BJ (cell line): ENCODE data around the gene YBEY. TPM values are rescaled to one million over a fixed set of nuclear protein-coding genes. Genes with fewer than 3 reads are reported as not detected.
"Not testable (repeated sequence)": the region's sequence is repeated elsewhere in the genome, so short reads cannot be mapped to it uniquely, and the experiment has no call there.

Source experiments
- CTCF ChIA-PET: fragments of 350-600 bp; formaldehyde crosslinking; extraction: SDS; loops from one replicate; lab custom pipeline; 2021; ENCODE audit warnings: antibody characterized with exemption, inconsistent platforms; lab: Yijun Ruan, JAX
- POLR2A ChIA-PET: fragments of 300-600 bp; sonication (Branson Sonifier 250); formaldehyde crosslinking; extraction: SDS; loops from one replicate; lab custom pipeline; 2021; ENCODE audit warnings: antibody characterized with exemption; lab: Charles Lee
- DNase-seq: peaks from one replicate; pipeline ENCODE4 v3.0.0-alpha.2; 2011; ENCODE audit warnings: low read depth
- H3K27me3 ChIP-seq: 2 replicates; pipeline ENCODE4 v1.6.0; 2011; ENCODE audit warnings: low read length; ENCODE audit not compliant: control insufficient read depth, insufficient read depth
- H3K36me3 ChIP-seq: 2 replicates; pipeline ENCODE4 v1.5.1; 2011; ENCODE audit warnings: low read length; ENCODE audit not compliant: control insufficient read depth, insufficient read depth
- H3K4me3 ChIP-seq: 2 replicates; pipeline ENCODE4 v1.5.1; 2011; ENCODE audit warnings: low read depth, mild to moderate bottlenecking, control low read depth, low read length
- polyA plus RNA-seq: library from polyadenylated mRNA; depleted of rRNA; stranded (reverse); fragments of >200 nt; gene quantifications from 2 replicates; pipeline ENCODE4 v1.2.3, GENCODE V29; 2011
- TF ChIP-seq, protein P1 (sequence below): IDR thresholded peaks from 2 replicates; pipeline ENCODE4 v1.5.1; 2011; ENCODE audit warnings: low read depth, mild to moderate bottlenecking, control low read depth, inconsistent platforms, low read length, moderate library complexity; ENCODE audit not compliant: insufficient read depth

YBEY gene
- polyA plus RNA-seq, 1 experiment = 15.8 TPM

DNA sequence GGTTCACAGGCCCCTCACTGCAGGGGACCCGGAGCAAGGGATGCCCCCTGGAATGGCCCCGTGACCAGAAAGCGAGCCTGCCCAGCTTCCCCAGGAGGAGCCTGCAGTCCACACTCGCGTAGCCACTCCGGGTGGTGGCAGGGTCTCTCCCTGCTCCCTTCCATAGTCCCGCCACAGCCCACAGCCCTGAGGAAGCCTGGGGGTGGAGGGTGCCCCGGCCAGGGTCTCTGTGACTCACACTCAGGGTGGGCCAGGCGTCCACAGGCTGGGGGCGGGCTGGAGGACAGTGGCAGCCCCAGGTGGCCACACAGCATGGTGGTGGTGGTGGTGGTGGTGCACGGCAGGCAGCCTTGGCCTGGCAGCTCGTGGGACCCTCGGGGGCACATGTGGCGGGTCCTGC lies 15.6 kb downstream of the YBEY start:
- Histone ChIP-seq H3K27me3 (no peaks in the 10 kb centered on the region), H3K4me3 (no peak overlapping the region), H3K36me3 (peaks cover 1% of the 10 kb centered on the region; the same call in 1 of the 2 replicates)
- CTCF ChIA-PET = no interaction called here
- DNase-seq = no peak
- TF ChIP-seq, protein P1, sequence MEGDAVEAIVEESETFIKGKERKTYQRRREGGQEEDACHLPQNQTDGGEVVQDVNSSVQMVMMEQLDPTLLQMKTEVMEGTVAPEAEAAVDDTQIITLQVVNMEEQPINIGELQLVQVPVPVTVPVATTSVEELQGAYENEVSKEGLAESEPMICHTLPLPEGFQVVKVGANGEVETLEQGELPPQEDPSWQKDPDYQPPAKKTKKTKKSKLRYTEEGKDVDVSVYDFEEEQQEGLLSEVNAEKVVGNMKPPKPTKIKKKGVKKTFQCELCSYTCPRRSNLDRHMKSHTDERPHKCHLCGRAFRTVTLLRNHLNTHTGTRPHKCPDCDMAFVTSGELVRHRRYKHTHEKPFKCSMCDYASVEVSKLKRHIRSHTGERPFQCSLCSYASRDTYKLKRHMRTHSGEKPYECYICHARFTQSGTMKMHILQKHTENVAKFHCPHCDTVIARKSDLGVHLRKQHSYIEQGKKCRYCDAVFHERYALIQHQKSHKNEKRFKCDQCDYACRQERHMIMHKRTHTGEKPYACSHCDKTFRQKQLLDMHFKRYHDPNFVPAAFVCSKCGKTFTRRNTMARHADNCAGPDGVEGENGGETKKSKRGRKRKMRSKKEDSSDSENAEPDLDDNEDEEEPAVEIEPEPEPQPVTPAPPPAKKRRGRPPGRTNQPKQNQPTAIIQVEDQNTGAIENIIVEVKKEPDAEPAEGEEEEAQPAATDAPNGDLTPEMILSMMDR = no peak
- POLR2A ChIA-PET = no interaction called here

GRCh38 chr21:46304437-46304836 lies 18.3 kb downstream of the YBEY start:
- no peak for DNase-seq
- ChIA-PET POLR2A (no interaction called here), CTCF (no interaction called here)
- Histone ChIP-seq H3K27me3 (no peaks in the 10 kb centered on the region), H3K4me3 (no peak overlapping the region), H3K36me3 (peaks cover 1% of the 10 kb centered on the region; the same call in 1 of the 2 replicates)
- TF ChIP-seq, protein P1 = no peak

DNA sequence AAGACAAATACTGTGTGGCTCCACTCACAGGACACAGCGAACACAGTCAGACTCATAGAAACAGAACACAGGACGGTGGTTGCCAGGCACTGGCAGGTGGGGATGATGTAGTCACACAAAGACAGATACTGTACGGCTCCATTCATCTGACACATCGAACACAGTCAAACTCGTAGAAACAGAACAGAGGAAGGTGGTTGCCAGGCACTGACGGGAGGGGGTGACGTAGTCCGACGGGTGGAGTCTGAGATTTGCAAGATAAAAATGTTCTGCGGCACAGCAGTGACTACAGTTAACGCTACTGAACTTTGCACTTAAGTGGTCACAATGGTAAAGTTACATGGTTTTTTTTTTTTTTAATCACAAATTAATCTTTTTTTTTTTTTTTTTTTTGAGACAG lies 18.8 kb downstream of the YBEY start:
- TF ChIP-seq, protein P1 = no peak
- no peak overlapping the region for H3K4me3 ChIP-seq
- H3K36me3 ChIP-seq = peaks cover 1% of the 10 kb centered on the region; the same call in 1 of the 2 replicates
- no peak for DNase-seq
- ChIA-PET CTCF (no interaction called here), POLR2A (no interaction called here)
- H3K27me3 ChIP-seq = no peaks in the 10 kb centered on the region

GRCh38 chr21:46307625-46308024 lies 21.5 kb downstream of the YBEY start:
- DNase-seq = peak; percentile 55
- TF ChIP-seq, protein P1 = no peak
- no peak overlapping the region for H3K4me3 ChIP-seq
- H3K27me3 ChIP-seq = no peaks in the 10 kb centered on the region
- H3K36me3 ChIP-seq = peaks cover 3% of the 10 kb centered on the region; the same call in 1 of the 2 replicates
- CTCF ChIA-PET = no interaction called here
- POLR2A ChIA-PET = no interaction called here

DNA sequence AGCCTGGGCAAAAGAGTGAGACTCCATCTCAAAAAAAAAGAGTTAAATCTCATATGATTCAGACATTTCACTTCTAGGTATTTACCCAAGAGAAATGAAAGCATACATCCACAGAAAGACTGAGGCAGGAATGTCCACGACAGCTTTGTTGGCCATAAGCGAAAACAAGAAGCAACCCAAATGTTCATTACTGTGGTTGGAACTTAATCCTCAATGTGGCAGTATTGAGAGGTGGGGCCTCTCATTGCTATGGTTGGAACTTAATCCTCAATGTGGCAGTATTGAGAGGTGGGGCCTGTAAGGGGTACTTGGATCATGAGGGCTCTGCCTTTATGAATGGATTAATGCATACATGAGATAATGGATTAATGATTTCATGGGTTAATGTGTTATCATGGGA lies 22.3 kb downstream of the YBEY start:
- Histone ChIP-seq H3K27me3 (no peaks in the 10 kb centered on the region), H3K36me3 (peaks cover 4% of the 10 kb centered on the region; the same call in 1 of the 2 replicates), H3K4me3 (no peak overlapping the region)
- ChIA-PET CTCF (no interaction called here), POLR2A (no interaction called here)
- no peak for DNase-seq
- TF ChIP-seq, protein P1 = no peak

DNA sequence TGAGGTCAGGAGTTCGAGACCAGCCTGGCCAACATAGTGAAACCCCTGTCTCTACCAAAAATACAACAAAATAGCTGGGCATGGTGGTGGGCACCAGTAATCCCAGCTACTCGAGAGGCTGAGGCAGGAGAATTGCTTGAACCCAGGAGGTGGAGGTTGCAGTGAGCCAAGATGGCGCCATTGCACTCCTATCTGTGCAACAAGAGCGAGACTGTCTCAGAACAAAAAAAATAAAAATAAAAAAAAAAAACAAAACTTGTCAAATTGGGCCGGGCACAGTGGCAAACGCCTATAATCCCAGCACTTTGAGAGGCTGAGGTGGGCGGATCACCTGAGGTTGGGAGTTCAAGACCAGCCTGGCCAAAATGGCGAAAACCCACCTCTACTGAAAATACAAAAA lies 24.1 kb downstream of the YBEY start:
- H3K27me3 ChIP-seq, POLR2A ChIA-PET, CTCF ChIA-PET, H3K4me3 ChIP-seq, H3K36me3 ChIP-seq, DNase-seq: not testable (repeated sequence)
